HG03095 (cell line): ENCODE data around the gene LCLAT1.

Experiments used
- ATAC-seq: cut with Tn5 transposase; IDR thresholded peaks from one replicate; pipeline ENCODE4 v1.9.1; 2021; ENCODE audit warnings: moderate library complexity; ENCODE audit not compliant: unreplicated experiment

The LCLAT1 gene

DNA sequence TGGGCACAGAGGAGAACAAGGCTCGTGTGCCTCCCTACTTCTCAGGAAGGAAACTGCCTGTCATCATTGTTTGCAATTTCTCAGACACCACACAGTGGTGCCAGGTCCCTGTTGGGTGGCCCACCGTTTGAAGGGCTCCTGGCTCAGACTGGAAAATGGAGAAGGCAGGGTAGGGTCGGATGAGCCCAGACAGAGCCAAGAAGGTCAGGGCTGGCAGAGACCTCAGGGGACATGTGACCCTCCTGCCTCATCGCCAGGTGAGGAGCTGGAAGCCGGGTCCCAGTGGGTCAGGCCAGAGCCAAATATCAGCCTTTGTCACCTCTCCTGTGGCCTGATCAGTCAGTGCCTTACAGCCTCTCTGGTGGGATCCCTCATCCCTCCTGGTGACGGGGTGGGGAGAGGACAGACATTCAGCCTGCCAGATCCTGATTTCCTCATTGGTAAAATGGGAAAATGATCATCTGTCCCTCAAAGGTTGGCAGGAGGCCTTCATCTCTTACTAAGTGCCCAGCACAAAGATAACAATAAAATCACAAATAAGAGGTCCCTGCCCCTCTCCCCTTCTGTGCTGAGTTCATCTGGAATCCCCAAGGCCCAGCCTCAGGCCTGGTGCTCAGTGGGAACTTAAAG, 242.6 kb downstream of the LCLAT1 start:
- no peak for ATAC-seq

DNA sequence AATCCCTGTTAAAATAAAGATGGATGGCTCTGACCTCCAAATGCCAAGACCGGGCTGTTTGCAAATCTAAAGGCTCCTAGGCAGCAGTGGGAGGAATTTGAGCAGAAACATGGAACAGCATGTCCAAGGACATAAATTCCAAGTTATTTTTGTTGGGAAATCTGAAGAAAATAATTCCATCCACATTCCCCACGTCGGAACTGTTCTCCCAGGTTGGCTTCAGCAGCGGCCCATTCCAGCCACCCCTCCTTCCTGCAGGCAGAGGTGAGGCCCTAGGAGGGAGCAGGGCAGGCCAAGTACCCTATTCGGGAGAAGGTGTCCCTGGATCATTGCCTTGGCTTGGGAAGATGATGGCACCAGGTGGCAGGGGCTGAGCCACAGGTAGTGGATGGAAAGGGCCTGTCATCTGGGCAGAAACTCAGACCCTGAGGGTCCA, 243.1 kb downstream of the LCLAT1 start:
- ATAC-seq: no peak

GRCh38 chr2:30691091-30691947, 244.3 kb downstream of the LCLAT1 start:
- no peak for ATAC-seq

- ATAC-seq: no peak
Measured at GRCh38 chr2:30691948-30692828, 245.1 kb downstream of the LCLAT1 start.

DNA sequence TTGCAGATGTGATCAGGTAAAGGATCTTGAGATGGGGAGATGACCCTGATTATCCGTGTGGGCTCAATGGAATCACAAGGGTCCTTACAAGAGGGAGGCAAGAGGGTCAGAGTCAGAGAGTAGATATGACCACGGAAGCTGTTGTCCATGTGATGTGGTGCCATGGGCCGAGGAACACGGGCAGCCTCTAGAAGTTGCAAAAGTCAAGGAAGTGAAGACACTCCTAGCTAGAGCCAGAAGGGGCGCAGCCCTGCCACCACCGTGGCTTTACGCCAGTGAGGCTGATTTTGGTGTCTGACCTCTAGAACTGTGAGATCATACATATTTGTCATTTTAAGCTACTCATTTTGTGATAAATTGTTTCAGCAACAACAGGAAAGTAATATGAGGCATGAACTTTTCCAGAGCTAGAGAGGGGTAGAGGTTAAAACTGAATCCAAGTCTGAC, 245.8 kb downstream of the LCLAT1 start:
- no peak for ATAC-seq
